Psoas muscle (tissue), 8 donors: ENCODE results near the gene EPM2A. TPM values are rescaled to one million over a fixed set of nuclear protein-coding genes. Genes with fewer than 3 reads are reported as not detected.

Experiments
- ATAC-seq, 4 donors: fragments of 200-7000 bp; cut with Tn5 transposase; one replicate each; pipeline ENCODE4 v1.9.1; 2020; ENCODE audit warnings: moderate library complexity in 3 of 4, mild to moderate bottlenecking in 2 of 4
- DNase-seq, 2 donors: peaks; one replicate each; pipeline ENCODE4 v3.0.0-alpha.2; 2020
- H3K27ac ChIP-seq: fragments of 200-600 bp; one replicate; pipeline ENCODE4 v1.8.0; 2022
- H3K27me3 ChIP-seq, 3 donors: fragments of 200-600 bp in 1 of 3; one replicate each; pipeline versions ENCODE4 v1.6.1 to v1.8.0; 2013 to 2022; ENCODE audit warnings: low read length in 2 of 3, mild to moderate bottlenecking in 2 of 3, moderate library complexity in 1 of 3; ENCODE audit not compliant: insufficient read depth in 3 of 3
- H3K36me3 ChIP-seq, 2 donors: fragments of 200-600 bp in 1 of 2; one replicate each; pipeline versions ENCODE4 v1.6.1 to v1.8.0; 2013 to 2022; ENCODE audit warnings: low read depth in 1 of 2, mild to moderate bottlenecking in 1 of 2, moderate library complexity in 1 of 2; ENCODE audit not compliant: insufficient read depth in 1 of 2
- H3K4me1 ChIP-seq: fragments of 200-600 bp; one replicate; pipeline ENCODE4 v1.8.0; 2022
- H3K4me3 ChIP-seq: fragments of 200-600 bp; one replicate; pipeline ENCODE4 v1.8.0; 2022; ENCODE audit warnings: mild to moderate bottlenecking
- H3K9me3 ChIP-seq: fragments of 200-600 bp; one replicate; pipeline ENCODE4 v1.8.0; 2022
- WGBS, 3 donors: extraction: QIAGEN DNeasy Blood & Tissue Kit; methylation state at CpG; one replicate each; pipeline versions ENCODE4 v1.1.6 to v1.1.7; 2013; 5-methylcytosine and 5-hydroxymethylcytosine counted together
- intact Hi-C, 2 donors: fragments of 100-400 bp; cut with DNase I; formaldehyde crosslinking; loops; one replicate each; pipeline versions ENCODE4 v1.11.0 to v1.14.2; 2022
- polyA plus RNA-seq, 3 donors: library from polyadenylated mRNA; stranded (reverse); fragments of 200-250 nt; gene quantifications; one replicate each; pipeline ENCODE4 v1.2.3, GENCODE V29; 2013
- total RNA-seq, 4 donors: library from RNA; stranded (reverse); fragmentation: NEBNext Ultra II Directional in 2 of 4; extraction: Animal tissue kit (Norgen Biotek cat#: 25700) in 2 of 4; gene quantifications; one replicate each; pipeline versions ENCODE4 v1.2.1 to v1.2.4, GENCODE V29; 2021 to 2023
- TF ChIP-seq, protein P1 (sequence below): fragments of 200-600 bp; IDR thresholded peaks from one replicate; pipeline ENCODE4 v1.8.0; 2022; ENCODE audit warnings: antibody characterized with exemption
- donor health status: healthy with polysubstance abuse.
- donor health status: DM: no; HTN: no; CAD: no; lungs with moderate emphysema.
- donor health status: Bipolar disorder and iron deficiency.
- donor health status: healthy.
- donor health status: DM: yes; HTN: yes; CAD: no.
- donor health status: DM: no; HTN: no; CAD: no.
- donor health status: DM: no; HTN: no; CAD: no.
- donor health status: DM: yes; HTN: yes; CAD: no.

EPM2A gene
- total and polyA plus RNA-seq, 7 donors = 30.1 to 88.4 (median 67.6) TPM

DNA sequence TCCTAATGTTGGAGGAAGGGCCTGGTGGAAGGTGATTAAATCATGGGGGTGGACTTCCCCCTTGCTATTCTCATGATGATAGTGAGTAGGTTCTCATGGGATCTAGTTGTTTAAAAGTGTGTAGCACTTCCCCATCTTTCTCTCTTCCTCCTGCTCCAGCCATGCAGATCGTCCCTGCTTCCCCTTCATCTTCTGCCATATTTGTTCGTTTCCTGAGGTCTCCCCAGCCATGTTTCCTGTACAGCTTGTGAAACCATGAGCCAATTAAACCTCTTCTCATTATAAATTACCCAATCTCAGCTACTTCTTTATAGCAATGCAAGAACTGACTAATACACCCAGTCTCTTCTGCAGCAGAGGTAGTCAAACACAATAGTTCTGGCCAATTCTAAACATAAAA lies 5.4 kb downstream of the EPM2A start:
- DNase-seq (no peak), ATAC-seq (no peak)
- no peak overlapping the region for H3K27ac ChIP-seq
- intact Hi-C loops = loop anchor here (5.0 to 10.0 kb wide), 3 partner anchors 55 to 1885 kb away; partner anchors contain the start of gene LTV1 (in 1 of the 2)
- H3K36me3 ChIP-seq = no peaks in the 10 kb centered on the region
- TF ChIP-seq, protein P1, sequence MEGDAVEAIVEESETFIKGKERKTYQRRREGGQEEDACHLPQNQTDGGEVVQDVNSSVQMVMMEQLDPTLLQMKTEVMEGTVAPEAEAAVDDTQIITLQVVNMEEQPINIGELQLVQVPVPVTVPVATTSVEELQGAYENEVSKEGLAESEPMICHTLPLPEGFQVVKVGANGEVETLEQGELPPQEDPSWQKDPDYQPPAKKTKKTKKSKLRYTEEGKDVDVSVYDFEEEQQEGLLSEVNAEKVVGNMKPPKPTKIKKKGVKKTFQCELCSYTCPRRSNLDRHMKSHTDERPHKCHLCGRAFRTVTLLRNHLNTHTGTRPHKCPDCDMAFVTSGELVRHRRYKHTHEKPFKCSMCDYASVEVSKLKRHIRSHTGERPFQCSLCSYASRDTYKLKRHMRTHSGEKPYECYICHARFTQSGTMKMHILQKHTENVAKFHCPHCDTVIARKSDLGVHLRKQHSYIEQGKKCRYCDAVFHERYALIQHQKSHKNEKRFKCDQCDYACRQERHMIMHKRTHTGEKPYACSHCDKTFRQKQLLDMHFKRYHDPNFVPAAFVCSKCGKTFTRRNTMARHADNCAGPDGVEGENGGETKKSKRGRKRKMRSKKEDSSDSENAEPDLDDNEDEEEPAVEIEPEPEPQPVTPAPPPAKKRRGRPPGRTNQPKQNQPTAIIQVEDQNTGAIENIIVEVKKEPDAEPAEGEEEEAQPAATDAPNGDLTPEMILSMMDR = no peak
- H3K9me3 ChIP-seq = no peaks in the 10 kb centered on the region
- no peak overlapping the region for H3K4me3 ChIP-seq
- 87 to 92% (median 87%) methylated on average over 2 of the region's 2 CpGs for WGBS, 3 donors
- H3K27me3 ChIP-seq = no peaks in the 10 kb centered on the region
- H3K4me1 ChIP-seq = peaks cover 20% of the 10 kb centered on the region

- Histone ChIP-seq H3K27me3 (no peaks in the 10 kb centered on the region), H3K9me3 (no peaks in the 10 kb centered on the region), H3K4me3 (no peak overlapping the region), H3K36me3 (no peaks in the 10 kb centered on the region), H3K27ac (no peak overlapping the region), H3K4me1 (peaks cover 16% of the 10 kb centered on the region)
- TF ChIP-seq, protein P1 = no peak
- ATAC-seq = no peak
- intact Hi-C loops = no loop called here
- WGBS, 3 donors = 94 to 96% (median 95%) methylated on average over 1 of the region's 1 CpG
- DNase-seq = no peak
Measured at GRCh38 chr6:145728444-145729385, 6.6 kb downstream of the EPM2A start.

GRCh38 chr6:145727817-145728388 lies 7.4 kb downstream of the EPM2A start:
- TF ChIP-seq, protein P1 = no peak
- ATAC-seq (no peak), DNase-seq (no peak)
- WGBS, 3 donors = 75 to 80% (median 76%) methylated on average over 5 of the region's 5 CpGs
- intact Hi-C loops = no loop called here
- Histone ChIP-seq H3K27ac (no peak overlapping the region), H3K27me3 (no peaks in the 10 kb centered on the region), H3K9me3 (no peaks in the 10 kb centered on the region), H3K4me3 (no peak overlapping the region), H3K36me3 (no peaks in the 10 kb centered on the region), H3K4me1 (peaks cover 15% of the 10 kb centered on the region)

- DNase-seq (no peak), ATAC-seq (no peak)
- peaks cover 0 to 3% of the 10 kb centered on the region in 2 donors for H3K36me3 ChIP-seq
- intact Hi-C loops = no loop called here
- no peaks in the 10 kb centered on the region for H3K27me3 ChIP-seq
- no peak overlapping the region for H3K27ac ChIP-seq
- H3K4me3 ChIP-seq = no peak overlapping the region
- no peaks in the 10 kb centered on the region for H3K4me1 ChIP-seq
- H3K9me3 ChIP-seq = no peaks in the 10 kb centered on the region
- TF ChIP-seq, protein P1 = no peak
- WGBS, 3 donors = 84 to 94% (median 92%) methylated on average over 2 of the region's 2 CpGs
Measured at GRCh38 chr6:145725570-145725969, 9.8 kb downstream of the EPM2A start.
